Tibial nerve (tissue), 4 donors: ENCODE results near the gene SLC12A7. TPM values are rescaled to one million over a fixed set of nuclear protein-coding genes. Genes with fewer than 3 reads are reported as not detected.

Experiments used
- DNase-seq, 2 donors: peaks; one replicate each; pipeline ENCODE4 v3.0.0-alpha.2; 2019; ENCODE audit warnings: low spot score in 2 of 2
- H3K27ac ChIP-seq, 4 donors: fragments of 200-600 bp; sonication (generic) in 3 of 4; one replicate each; pipeline ENCODE4 v1.5.1; 2017 to 2019; ENCODE audit warnings: mild to moderate bottlenecking in 1 of 4
- H3K27me3 ChIP-seq, 2 donors: fragments of 200-600 bp; sonication (generic) in 1 of 2; one replicate each; pipeline versions ENCODE4 v1.5.1 to v1.6.0; 2017 to 2019
- H3K36me3 ChIP-seq, 3 donors: fragments of 200-600 bp; sonication (generic); one replicate each; pipeline ENCODE4 v1.5.1; 2018 to 2019
- H3K4me1 ChIP-seq, 4 donors: fragments of 200-600 bp; sonication (generic) in 3 of 4; one replicate each; pipeline ENCODE4 v1.5.1; 2017 to 2019
- H3K4me3 ChIP-seq, 4 donors: fragments of 200-600 bp; sonication (generic) in 3 of 4; one replicate each; pipeline ENCODE4 v1.5.1; 2017 to 2019; ENCODE audit warnings: mild to moderate bottlenecking in 1 of 4, moderate library complexity in 1 of 4
- H3K9me3 ChIP-seq, 4 donors: fragments of 200-600 bp; sonication (generic) in 3 of 4; one replicate each; pipeline ENCODE4 v1.5.1; 2017 to 2019
- CTCF ChIP-seq, 5 experiments: fragments of 200-600 bp in 3 of 5; fragments of 450-650 bp in 2 of 5; sonication (generic) in 3 of 5; IDR thresholded peaks; one replicate each; pipeline ENCODE4 v1.5.1; 2016 to 2019; ENCODE audit warnings: antibody characterized with exemption in 5 of 5, mild to moderate bottlenecking in 3 of 5, moderate library complexity in 2 of 5
- EP300 ChIP-seq, 2 donors: sonication (generic); formaldehyde crosslinking; IDR thresholded peaks; one replicate each; pipeline ENCODE4 v1.6.1; 2017; ENCODE audit warnings: antibody characterized with exemption in 2 of 2, mild to moderate bottlenecking in 1 of 2
- POLR2A ChIP-seq, 2 donors: fragments of 450-650 bp; IDR thresholded peaks; one replicate each; pipeline ENCODE4 v1.6.1; 2017; ENCODE audit warnings: antibody characterized with exemption in 2 of 2, mild to moderate bottlenecking in 2 of 2, moderate library complexity in 2 of 2
- WGBS, 2 donors: methylation state at CpG; one replicate each; pipeline ENCODE4 v1.1.5; 2018; 5-methylcytosine and 5-hydroxymethylcytosine counted together
- total RNA-seq, 4 donors: library from RNA; depleted of rRNA; stranded (reverse); fragments of >200 nt; gene quantifications; one replicate each; pipeline ENCODE4 v1.1.0, GENCODE V29; 2016

SLC12A7 gene
- total RNA-seq, 4 donors from 2014 or later: 11.4 to 39.3 (median 18.8) TPM

DNA sequence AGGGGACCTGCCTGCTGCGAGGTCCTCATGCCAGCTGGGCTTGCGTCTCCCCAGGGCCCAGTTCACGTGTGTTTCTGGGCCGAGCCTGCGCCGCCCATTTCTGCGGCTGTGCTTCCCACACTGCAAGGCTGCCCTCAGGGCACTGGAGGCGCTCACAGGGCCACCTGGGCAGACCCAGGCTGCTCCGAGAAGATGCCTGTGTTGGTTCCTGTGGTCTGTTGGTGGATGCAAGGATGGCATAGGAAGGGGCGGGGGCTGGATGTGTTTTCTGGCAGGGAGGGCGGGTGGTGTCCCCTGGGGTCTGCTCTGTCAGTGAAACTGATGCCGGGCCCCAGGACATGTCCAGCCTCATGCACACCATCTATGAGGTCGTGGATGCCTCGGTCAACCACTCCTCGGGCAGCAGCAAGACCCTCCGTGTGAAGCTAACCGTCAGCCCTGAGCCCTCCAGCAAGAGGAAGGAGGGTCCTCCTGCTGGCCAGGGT lies 77.4 kb downstream of the SLC12A7 start:
- no peak overlapping the region for H3K4me3 ChIP-seq
- no peaks in the 10 kb centered on the region for H3K4me1 ChIP-seq
- WGBS, 2 donors: 95 to 98% methylated on average over 15 to 17 of the region's 17 CpGs
- H3K27me3 ChIP-seq: peaks cover 0 to 14% of the 10 kb centered on the region in 2 donors
- DNase-seq: no peak
- H3K9me3 ChIP-seq: no peaks in the 10 kb centered on the region
- no peaks in the 10 kb centered on the region for H3K36me3 ChIP-seq
- TF ChIP-seq POLR2A (IDR thresholded peaks at IDR 0.05): no peak
- no peak overlapping the region for H3K27ac ChIP-seq

- no peak overlapping the region for H3K27ac ChIP-seq
- 89 to 91% methylated on average over 27 to 28 of the region's 29 CpGs for WGBS, 2 donors
Observed at GRCh38 chr5:1033606-1034420, 78.0 kb downstream of the SLC12A7 start.

GRCh38 chr5:1033178-1033577 lies 78.7 kb downstream of the SLC12A7 start:
- no peak overlapping the region for H3K27ac ChIP-seq
- no peak for DNase-seq
- no peaks in the 10 kb centered on the region for H3K9me3 ChIP-seq
- no peaks in the 10 kb centered on the region for H3K36me3 ChIP-seq
- no peak for TF ChIP-seq EP300 (IDR thresholded peaks at IDR 0.05)
- TF ChIP-seq POLR2A (IDR thresholded peaks at IDR 0.05): no peak
- no peak for TF ChIP-seq CTCF (IDR thresholded peaks at IDR 0.05)
- whole genome bisulfite sequencing, 2 donors: 92 to 94% methylated on average over 15 to 26 of the region's 26 CpGs
- H3K4me1 ChIP-seq: no peaks in the 10 kb centered on the region
- H3K4me3 ChIP-seq: no peak overlapping the region
- H3K27me3 ChIP-seq: peaks cover 0 to 18% of the 10 kb centered on the region in 2 donors

More at GRCh38 chr5:1033606-1034420, 78.0 kb downstream of the SLC12A7 start:
- H3K36me3 ChIP-seq: no peaks in the 10 kb centered on the region
- peaks cover 0 to 18% of the 10 kb centered on the region in 2 donors for H3K27me3 ChIP-seq
- DNase-seq: no peak
- H3K4me3 ChIP-seq: no peak overlapping the region
- TF ChIP-seq CTCF (IDR thresholded peaks at IDR 0.05): no peak
- TF ChIP-seq POLR2A (IDR thresholded peaks at IDR 0.05): no peak
- no peak for TF ChIP-seq EP300 (IDR thresholded peaks at IDR 0.05)
- no peaks in the 10 kb centered on the region for H3K9me3 ChIP-seq
- no peaks in the 10 kb centered on the region for H3K4me1 ChIP-seq

- Histone ChIP-seq H3K9me3 (no peaks in the 10 kb centered on the region), H3K4me1 (no peaks in the 10 kb centered on the region), H3K4me3 (no peak overlapping the region), H3K27ac (no peak overlapping the region), H3K36me3 (no peaks in the 10 kb centered on the region), H3K27me3 (peaks cover 0 to 18% of the 10 kb centered on the region in 2 donors)
- no peak for DNase-seq
- TF ChIP-seq EP300 (IDR thresholded peaks at IDR 0.05) (no peak), CTCF (IDR thresholded peaks at IDR 0.05) (no peak)
- 96 to 98% methylated on average over 6 to 14 of the region's 14 CpGs for WGBS, 2 donors
Observed at GRCh38 chr5:1032551-1033027, 79.3 kb downstream of the SLC12A7 start.

DNA sequence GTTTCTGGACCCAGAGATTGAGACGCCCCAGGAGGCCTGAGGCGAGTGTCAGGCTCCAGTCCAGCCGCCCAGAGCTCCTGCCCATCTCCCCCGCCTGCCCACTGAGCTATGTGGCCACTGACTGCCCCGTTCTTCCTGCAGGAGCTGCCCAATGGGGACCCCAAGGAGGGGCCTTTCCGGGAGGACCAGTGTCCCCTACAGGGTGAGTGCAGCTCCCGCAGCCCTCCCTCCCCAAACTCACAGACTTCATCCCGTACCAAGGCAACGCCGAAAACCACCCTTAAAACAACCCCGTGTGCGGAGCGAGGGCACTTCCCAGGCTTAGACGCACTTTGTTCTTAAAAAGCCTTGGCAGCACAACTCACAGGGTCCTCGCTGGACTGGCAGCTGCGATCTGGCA lies 79.9 kb downstream of the SLC12A7 start:
- no peak for DNase-seq
- H3K4me3 ChIP-seq: no peak overlapping the region
- 87 to 91% methylated on average over 14 to 16 of the region's 16 CpGs for WGBS, 2 donors
- TF ChIP-seq POLR2A (IDR thresholded peaks at IDR 0.05) (no peak), CTCF (IDR thresholded peaks at IDR 0.05) (no peak), EP300 (IDR thresholded peaks at IDR 0.05) (no peak)
- no peaks in the 10 kb centered on the region for H3K4me1 ChIP-seq
- H3K9me3 ChIP-seq: no peaks in the 10 kb centered on the region
- H3K27ac ChIP-seq: no peak overlapping the region
- no peaks in the 10 kb centered on the region for H3K36me3 ChIP-seq
- peaks cover 0 to 18% of the 10 kb centered on the region in 2 donors for H3K27me3 ChIP-seq
